PC-9 (cell line): ENCODE data around the gene CELSR3. TPM values are rescaled to one million over a fixed set of nuclear protein-coding genes. Genes with fewer than 3 reads are reported as not detected.

Source experiments
- BruUV-seq: library from RNA; stranded (reverse); fragments of 400-500 nt; replicated peaks from 2 replicates; lab custom pipeline; 2021; lab: Mats Ljungman, UMichigan
- CTCF ChIA-PET: fragments of 300-600 bp; sonication (Branson Sonifier 250); formaldehyde crosslinking; loops from one replicate; lab custom pipeline; 2022; ENCODE audit warnings: antibody characterized with exemption; lab: Charles Lee
- POLR2A ChIA-PET: fragments of 300-600 bp; sonication (Branson Sonifier 250); formaldehyde crosslinking; loops from one replicate; lab custom pipeline; 2022; ENCODE audit warnings: antibody characterized with exemption; ENCODE audit not compliant: unreplicated experiment; lab: Charles Lee
- DNase-seq, 2 experiments: peaks; one replicate each; pipeline versions ENCODE4 v3.0.0 to v3.0.0-alpha.2; 2015 to 2022; ENCODE audit warnings: mixed read lengths in 1 of 2
- H2AFZ ChIP-seq: fragments of 200-600 bp; sonication (generic); 2 replicates; pipeline ENCODE4 v1.8.1; 2017; ENCODE audit warnings: antibody characterized with exemption
- H3F3A ChIP-seq: fragments of 200-600 bp; sonication (generic); 2 replicates; pipeline ENCODE4 v1.8.1; 2017; ENCODE audit warnings: antibody characterized with exemption, mild to moderate bottlenecking, low read depth; ENCODE audit not compliant: insufficient read depth
- H3K27ac ChIP-seq: fragments of 200-600 bp; sonication (generic); 2 replicates; pipeline ENCODE4 v1.6.1; 2016; ENCODE audit warnings: mixed run types
- H3K27me3 ChIP-seq: fragments of 200-600 bp; sonication (generic); 2 replicates; pipeline ENCODE4 v1.6.1; 2016; ENCODE audit warnings: low read depth, mixed run types; ENCODE audit not compliant: insufficient read depth
- H3K36me3 ChIP-seq: fragments of 200-600 bp; sonication (generic); 2 replicates; pipeline ENCODE4 v1.6.1; 2016; ENCODE audit warnings: low read depth, mixed run types
- H3K4me1 ChIP-seq: fragments of 200-600 bp; sonication (generic); replicated peaks from 2 replicates; pipeline ENCODE4 v1.6.1; 2016; ENCODE audit warnings: mixed run types; ENCODE audit not compliant: insufficient read depth
- H3K4me2 ChIP-seq: fragments of 200-600 bp; sonication (generic); 2 replicates; pipeline ENCODE4 v1.6.1; 2017; ENCODE audit warnings: mixed run types
- H3K4me3 ChIP-seq: fragments of 200-600 bp; sonication (generic); 2 replicates; pipeline ENCODE4 v1.6.1; 2016; ENCODE audit warnings: mixed run types
- H3K79me2 ChIP-seq: fragments of 200-600 bp; sonication (generic); 2 replicates; pipeline ENCODE4 v1.6.1; 2017; ENCODE audit warnings: low read depth, mixed run types
- H3K9me2 ChIP-seq: fragments of 200-600 bp; sonication (generic); 2 replicates; pipeline ENCODE4 v1.8.1; 2017; ENCODE audit warnings: mild to moderate bottlenecking; ENCODE audit not compliant: insufficient read depth
- H3K9me3 ChIP-seq: fragments of 200-600 bp; sonication (generic); 2 replicates; pipeline ENCODE4 v1.8.1; 2016; ENCODE audit warnings: low read depth; ENCODE audit not compliant: insufficient read depth
- H4K20me1 ChIP-seq: fragments of 200-600 bp; sonication (generic); 2 replicates; pipeline ENCODE4 v1.8.1; 2017; ENCODE audit not compliant: insufficient read depth
- EZH2 ChIP-seq: fragments of 200-600 bp; sonication (generic); IDR thresholded peaks from 2 replicates; pipeline ENCODE4 v1.8.0; 2017; ENCODE audit warnings: antibody characterized with exemption, low read depth
- intact Hi-C: fragments of 100-400 bp; cut with micrococcal nuclease; formaldehyde crosslinking; loops from one replicate; pipeline ENCODE4 v1.10.0; 2022; ENCODE audit not compliant: unreplicated experiment
- total RNA-seq: library from RNA; stranded (reverse); gene quantifications from 2 replicates; pipeline ENCODE4 v1.2.3, GENCODE V29; 2021
- TF ChIP-seq, protein P1 (sequence below): fragments of 200-600 bp; sonication (generic); conservative IDR thresholded peaks from 2 replicates; pipeline ENCODE4 v1.6.1; 2017; ENCODE audit warnings: mixed run types, antibody characterized with exemption, mild to moderate bottlenecking, moderate library complexity

CELSR3 gene
- total RNA-seq, 1 experiment from 2014 or later, result 9.9 TPM

DNA sequence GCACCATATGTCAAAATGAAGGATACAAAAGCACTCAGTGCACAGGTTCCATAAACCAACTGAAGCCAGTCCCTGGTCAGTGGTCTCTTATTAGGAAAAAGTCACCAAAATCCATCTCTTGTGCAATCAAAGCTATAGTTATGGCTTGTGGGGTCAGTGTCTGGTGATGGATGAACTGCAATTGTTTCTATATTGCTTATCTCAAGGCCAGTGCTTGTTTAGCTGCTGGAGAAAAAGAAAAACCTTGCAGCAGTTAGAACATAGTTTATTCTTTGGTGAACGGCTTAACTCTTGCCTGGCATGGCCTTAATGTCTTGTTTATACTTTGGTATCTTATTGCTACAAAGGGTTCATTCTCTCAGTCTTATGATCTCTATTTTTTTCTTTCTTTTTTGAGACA, 50.4 kb downstream of the CELSR3 start:
- BruUV-seq, result no TSS peak
- intact Hi-C loops, result no loop called here

DNA sequence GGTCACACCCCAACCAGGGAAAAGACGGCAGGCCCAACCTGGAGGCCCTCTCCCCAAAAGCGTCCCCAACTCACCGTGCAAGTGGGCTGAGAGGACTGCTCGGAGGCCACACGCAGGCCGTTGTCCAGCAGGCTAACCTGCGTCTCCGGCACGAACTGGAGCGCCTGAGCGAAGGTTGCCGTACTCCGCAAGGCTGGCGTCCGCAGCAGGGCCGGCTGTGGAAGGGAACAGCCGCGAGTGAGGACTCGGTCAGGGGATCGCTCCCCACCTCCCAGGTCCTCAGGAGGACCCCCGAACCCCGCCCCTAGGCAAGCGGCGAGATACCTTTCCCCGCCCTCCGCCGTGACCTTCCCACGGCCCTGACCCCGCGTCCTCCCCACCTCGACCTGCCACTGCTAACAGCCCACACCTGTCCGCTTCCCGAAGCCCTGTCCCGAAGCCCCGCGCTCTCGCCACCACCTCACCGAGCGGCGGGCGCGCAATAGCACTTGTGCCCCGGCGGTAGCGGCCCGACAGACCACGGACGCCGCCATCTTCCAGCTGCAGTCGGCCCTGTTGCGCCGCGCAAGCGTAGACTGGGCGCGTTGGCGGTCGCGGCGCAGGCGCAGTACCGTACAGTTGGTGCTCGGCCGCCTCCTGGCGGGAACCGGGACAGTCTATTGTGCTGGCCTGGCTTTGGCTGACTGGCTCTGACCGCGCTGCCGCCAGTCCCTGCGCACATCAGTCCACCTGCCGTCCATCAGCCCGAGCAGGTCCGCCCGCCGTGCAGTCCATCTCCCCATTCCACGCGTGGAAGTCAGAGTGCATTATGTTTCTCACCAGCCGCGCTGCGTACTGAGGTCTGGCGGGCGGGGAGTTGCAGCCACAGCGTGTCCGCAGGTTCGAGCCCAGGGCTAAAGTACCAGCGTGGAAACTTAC, 53.3 kb downstream of the CELSR3 start, which contains the start of gene UQCRC1:
UQCRC1 (minus strand) TSS at position 559 of the 918 bp plus-strand sequence; CDS start at position 533, 26 bp downstream.
- H3K27me3 ChIP-seq, result no peaks in the 10 kb centered on the region
- peaks cover 19% of the 10 kb centered on the region for H3K79me2 ChIP-seq
- POLR2A ChIA-PET, result no interaction called here
- intact Hi-C loops, result loop anchor here (1.0 to 2.0 kb wide), 3 partner anchors 11 to 44 kb away; partner anchors contain the start of gene SLC26A6
- CTCF ChIA-PET, result interaction anchor here (0.6 kb wide), 1 partner anchor 1144 kb away, joined by 3 read pairs; no protein-coding TSS in a partner anchor
- H2AFZ ChIP-seq, result peak within 1 kb of the TSS; percentile 88
- H3K4me3 ChIP-seq, result peak within 1 kb of the TSS; percentile 65
- H3K36me3 ChIP-seq, result 0 out of 2 replicates have a peak, but pooled peaks cover 3% of the 10 kb centered on the region
- H3K9me2 ChIP-seq, result no peaks in the 10 kb centered on the region
- no peaks in the 10 kb centered on the region for H4K20me1 ChIP-seq
- H3K9me3 ChIP-seq, result no peaks in the 10 kb centered on the region
- BruUV-seq, result no TSS peak
- peak within 1 kb of the TSS; percentile 54 for H3K27ac ChIP-seq
- TF ChIP-seq, protein P1, sequence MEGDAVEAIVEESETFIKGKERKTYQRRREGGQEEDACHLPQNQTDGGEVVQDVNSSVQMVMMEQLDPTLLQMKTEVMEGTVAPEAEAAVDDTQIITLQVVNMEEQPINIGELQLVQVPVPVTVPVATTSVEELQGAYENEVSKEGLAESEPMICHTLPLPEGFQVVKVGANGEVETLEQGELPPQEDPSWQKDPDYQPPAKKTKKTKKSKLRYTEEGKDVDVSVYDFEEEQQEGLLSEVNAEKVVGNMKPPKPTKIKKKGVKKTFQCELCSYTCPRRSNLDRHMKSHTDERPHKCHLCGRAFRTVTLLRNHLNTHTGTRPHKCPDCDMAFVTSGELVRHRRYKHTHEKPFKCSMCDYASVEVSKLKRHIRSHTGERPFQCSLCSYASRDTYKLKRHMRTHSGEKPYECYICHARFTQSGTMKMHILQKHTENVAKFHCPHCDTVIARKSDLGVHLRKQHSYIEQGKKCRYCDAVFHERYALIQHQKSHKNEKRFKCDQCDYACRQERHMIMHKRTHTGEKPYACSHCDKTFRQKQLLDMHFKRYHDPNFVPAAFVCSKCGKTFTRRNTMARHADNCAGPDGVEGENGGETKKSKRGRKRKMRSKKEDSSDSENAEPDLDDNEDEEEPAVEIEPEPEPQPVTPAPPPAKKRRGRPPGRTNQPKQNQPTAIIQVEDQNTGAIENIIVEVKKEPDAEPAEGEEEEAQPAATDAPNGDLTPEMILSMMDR, result peak; percentile 60; the same call in 1 of the 2 replicates
- no peak for TF ChIP-seq EZH2
- H3K4me1 ChIP-seq, result peaks cover 22% of the 10 kb centered on the region
- peak; percentile 79 to 93 for DNase-seq
- peaks cover 16% of the 10 kb centered on the region for H3F3A ChIP-seq
- peak within 1 kb of the TSS; percentile 85 for H3K4me2 ChIP-seq

More for the DNA sequence above, 50.4 kb downstream of the CELSR3 start:
- Histone ChIP-seq H2AFZ (no peak overlapping the region), H3K79me2 (peaks cover 19% of the 10 kb centered on the region), H3K9me2 (no peaks in the 10 kb centered on the region), H3K4me3 (no peak overlapping the region), H3K9me3 (peaks cover 13% of the 10 kb centered on the region), H3K36me3 (0 out of 2 replicates have a peak, but pooled peaks cover 3% of the 10 kb centered on the region), H3F3A (peaks cover 19% of the 10 kb centered on the region), H3K27ac (no peak overlapping the region), H3K4me2 (no peak overlapping the region), H4K20me1 (no peaks in the 10 kb centered on the region), H3K4me1 (peaks cover 28% of the 10 kb centered on the region), H3K27me3 (no peaks in the 10 kb centered on the region)
- no peak for DNase-seq
- TF ChIP-seq EZH2, result no peak
- TF ChIP-seq, protein P1, result no peak
- POLR2A ChIA-PET, result no interaction called here
- CTCF ChIA-PET, result no interaction called here

- Histone ChIP-seq H3K27me3 (no peaks in the 10 kb centered on the region), H3K4me2 (no peak overlapping the region; the same call in 1 of the 2 replicates), H3K79me2 (peaks cover 19% of the 10 kb centered on the region), H3K9me2 (no peaks in the 10 kb centered on the region), H2AFZ (no peak overlapping the region), H3K9me3 (no peaks in the 10 kb centered on the region), H4K20me1 (no peaks in the 10 kb centered on the region), H3K4me1 (peaks cover 11% of the 10 kb centered on the region), H3F3A (peaks cover 5% of the 10 kb centered on the region; the same call in 1 of the 2 replicates), H3K36me3 (peaks cover 3% of the 10 kb centered on the region; the same call in 1 of the 2 replicates), H3K27ac (no peak overlapping the region), H3K4me3 (no peak overlapping the region)
- intact Hi-C loops, result no loop called here
- TF ChIP-seq, protein P1, result no peak
- no peak for TF ChIP-seq EZH2
- ChIA-PET POLR2A (interaction anchor here (0.7 kb wide), 1 partner anchor 20 kb away, joined by 3 read pairs; no protein-coding TSS in a partner anchor), CTCF (no interaction called here)
- no peak for DNase-seq
- no TSS peak for BruUV-seq
These were observed 55.2 kb downstream of the CELSR3 start for GRCh38 chr3:48607519-48607918.
